Mammary epithelial cell (primary cell): ENCODE measurements around the gene SPATC1L.

Experiments used
- EZH2 ChIP-seq: IDR thresholded peaks from 2 replicates; pipeline ENCODE4 v1.6.1; 2012; ENCODE audit warnings: low read length, inconsistent platforms, borderline replicate concordance
- TF ChIP-seq, protein P1 (sequence below), 2 donors: IDR thresholded peaks in 1 of 2; conservative IDR thresholded peaks in 1 of 2; 2 replicates each; pipeline ENCODE4 v1.5.1; 2011 to 2012; ENCODE audit warnings: inconsistent platforms in 2 of 2, low read length in 2 of 2, mild to moderate bottlenecking in 2 of 2, control low read depth in 1 of 2, low read depth in 1 of 2; ENCODE audit not compliant: insufficient read depth in 1 of 2; ENCODE audit errors: extremely low read depth in 1 of 2

- TF ChIP-seq, protein P1, sequence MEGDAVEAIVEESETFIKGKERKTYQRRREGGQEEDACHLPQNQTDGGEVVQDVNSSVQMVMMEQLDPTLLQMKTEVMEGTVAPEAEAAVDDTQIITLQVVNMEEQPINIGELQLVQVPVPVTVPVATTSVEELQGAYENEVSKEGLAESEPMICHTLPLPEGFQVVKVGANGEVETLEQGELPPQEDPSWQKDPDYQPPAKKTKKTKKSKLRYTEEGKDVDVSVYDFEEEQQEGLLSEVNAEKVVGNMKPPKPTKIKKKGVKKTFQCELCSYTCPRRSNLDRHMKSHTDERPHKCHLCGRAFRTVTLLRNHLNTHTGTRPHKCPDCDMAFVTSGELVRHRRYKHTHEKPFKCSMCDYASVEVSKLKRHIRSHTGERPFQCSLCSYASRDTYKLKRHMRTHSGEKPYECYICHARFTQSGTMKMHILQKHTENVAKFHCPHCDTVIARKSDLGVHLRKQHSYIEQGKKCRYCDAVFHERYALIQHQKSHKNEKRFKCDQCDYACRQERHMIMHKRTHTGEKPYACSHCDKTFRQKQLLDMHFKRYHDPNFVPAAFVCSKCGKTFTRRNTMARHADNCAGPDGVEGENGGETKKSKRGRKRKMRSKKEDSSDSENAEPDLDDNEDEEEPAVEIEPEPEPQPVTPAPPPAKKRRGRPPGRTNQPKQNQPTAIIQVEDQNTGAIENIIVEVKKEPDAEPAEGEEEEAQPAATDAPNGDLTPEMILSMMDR (conservative IDR thresholded peaks at IDR 0.05 in 1 of 2, IDR thresholded peaks at IDR 0.05 in 1 of 2; ENCODE audit: extremely low read depth in 1 of 2, insufficient read depth in 1 of 2, low read depth in 1 of 2, low read length in 2 of 2) = no peak
- TF ChIP-seq EZH2 = no peak
These were observed 1.5 kb upstream of the SPATC1L start for GRCh38 chr21:46185716-46186115.
